Renal cortical epithelial cell (primary cell): ENCODE data around the gene THSD7A. TPM values are rescaled to one million over a fixed set of nuclear protein-coding genes. Genes with fewer than 3 reads are reported as not detected.
"Not testable (repeated sequence)": the region's sequence is repeated elsewhere in the genome, so short reads cannot be mapped to it uniquely, and the experiment has no call there.

Experiments used
- DNase-seq: peaks from one replicate; pipeline ENCODE4 v3.0.0-alpha.2; 2011; ENCODE audit warnings: low read depth
- total RNA-seq: library from RNA; depleted of rRNA; stranded (reverse); fragments of >200 nt; gene quantifications from 2 replicates; pipeline ENCODE4 v1.2.3, GENCODE V29; 2014

The THSD7A gene
- total RNA-seq, 1 donor from 2014 or later = 2.5 TPM

- DNase-seq = no peak
These were observed 255.7 kb downstream of the THSD7A start for GRCh38 chr7:11576310-11576709.

- no peak for DNase-seq
These were observed 258.8 kb downstream of the THSD7A start for GRCh38 chr7:11573128-11573750.

- DNase-seq = peak; percentile 22
These were observed 261.0 kb downstream of the THSD7A start for GRCh38 chr7:11570922-11571550.

- DNase-seq = peak; percentile 83
These were observed 261.8 kb downstream of the THSD7A start for GRCh38 chr7:11570205-11570604.

- DNase-seq = no peak
These were observed 264.4 kb downstream of the THSD7A start for GRCh38 chr7:11567571-11567970.

- peak; percentile 69 for DNase-seq
These were observed 274.4 kb downstream of the THSD7A start for GRCh38 chr7:11557627-11558026.

- DNase-seq = no peak
These were observed 279.2 kb downstream of the THSD7A start for GRCh38 chr7:11552676-11553296.

- DNase-seq = no peak
These were observed 280.5 kb downstream of the THSD7A start for GRCh38 chr7:11551470-11551869.

GRCh38 chr7:11548532-11548931 lies 283.5 kb downstream of the THSD7A start:
- peak; percentile 18 for DNase-seq

- no peak for DNase-seq
These were observed 290.7 kb downstream of the THSD7A start for GRCh38 chr7:11541330-11541729.

GRCh38 chr7:11540271-11540761 lies 291.7 kb downstream of the THSD7A start:
- peak; percentile 32 for DNase-seq

- DNase-seq = no peak
These were observed 292.1 kb downstream of the THSD7A start for GRCh38 chr7:11539853-11540252.

GRCh38 chr7:11538751-11539299 lies 293.2 kb downstream of the THSD7A start:
- DNase-seq = no peak

- DNase-seq = peak; percentile 25
These were observed 298.7 kb downstream of the THSD7A start for GRCh38 chr7:11533229-11533820.

- no peak for DNase-seq
These were observed 302.6 kb downstream of the THSD7A start for GRCh38 chr7:11529382-11529781.

GRCh38 chr7:11527707-11528106 lies 304.3 kb downstream of the THSD7A start:
- DNase-seq = no peak

- no peak for DNase-seq
These were observed 307.3 kb downstream of the THSD7A start for GRCh38 chr7:11524476-11525397.

GRCh38 chr7:11521964-11522499 lies 310.0 kb downstream of the THSD7A start:
- DNase-seq = not testable (repeated sequence)

GRCh38 chr7:11517853-11518252 lies 314.1 kb downstream of the THSD7A start:
- no peak for DNase-seq

GRCh38 chr7:11516328-11516727 lies 315.7 kb downstream of the THSD7A start:
- no peak for DNase-seq

GRCh38 chr7:11513460-11513859 lies 318.5 kb downstream of the THSD7A start:
- DNase-seq = no peak
